GM06990 (cell line): ENCODE results near the gene ST6GALNAC1.

Source experiments
- DNase-seq: peaks from one replicate; pipeline ENCODE4 v3.0.0-alpha.2; 2011; ENCODE audit not compliant: insufficient read length; ENCODE audit errors: extremely low read depth
- H3K27me3 ChIP-seq: replicated peaks from 2 replicates; pipeline ENCODE4 v1.6.0; 2011; ENCODE audit warnings: low read length; ENCODE audit not compliant: control insufficient read depth, insufficient read depth
- H3K36me3 ChIP-seq: 2 replicates; pipeline ENCODE4 v1.5.1; 2011; ENCODE audit warnings: low read length; ENCODE audit not compliant: control insufficient read depth, insufficient read depth
- H3K4me3 ChIP-seq: replicated peaks from 2 replicates; pipeline ENCODE4 v1.5.1; 2011; ENCODE audit warnings: low read depth, mild to moderate bottlenecking, control low read depth, low read length
- CTCF ChIP-seq: IDR thresholded peaks from 2 replicates; pipeline ENCODE4 v1.5.1; 2011; ENCODE audit warnings: low read length, control low read depth, mild to moderate bottlenecking, inconsistent platforms; ENCODE audit not compliant: insufficient read depth, poor library complexity, severe bottlenecking

ST6GALNAC1 gene

GRCh38 chr17:76683921-76684745, 40.6 kb upstream of the ST6GALNAC1 start:
- H3K4me3 ChIP-seq: no peak overlapping the region
- DNase-seq: no peak
- H3K36me3 ChIP-seq: no peaks in the 10 kb centered on the region
- TF ChIP-seq CTCF: no peak
- H3K27me3 ChIP-seq: no peaks in the 10 kb centered on the region; the same call in none of the 2 replicates

DNA sequence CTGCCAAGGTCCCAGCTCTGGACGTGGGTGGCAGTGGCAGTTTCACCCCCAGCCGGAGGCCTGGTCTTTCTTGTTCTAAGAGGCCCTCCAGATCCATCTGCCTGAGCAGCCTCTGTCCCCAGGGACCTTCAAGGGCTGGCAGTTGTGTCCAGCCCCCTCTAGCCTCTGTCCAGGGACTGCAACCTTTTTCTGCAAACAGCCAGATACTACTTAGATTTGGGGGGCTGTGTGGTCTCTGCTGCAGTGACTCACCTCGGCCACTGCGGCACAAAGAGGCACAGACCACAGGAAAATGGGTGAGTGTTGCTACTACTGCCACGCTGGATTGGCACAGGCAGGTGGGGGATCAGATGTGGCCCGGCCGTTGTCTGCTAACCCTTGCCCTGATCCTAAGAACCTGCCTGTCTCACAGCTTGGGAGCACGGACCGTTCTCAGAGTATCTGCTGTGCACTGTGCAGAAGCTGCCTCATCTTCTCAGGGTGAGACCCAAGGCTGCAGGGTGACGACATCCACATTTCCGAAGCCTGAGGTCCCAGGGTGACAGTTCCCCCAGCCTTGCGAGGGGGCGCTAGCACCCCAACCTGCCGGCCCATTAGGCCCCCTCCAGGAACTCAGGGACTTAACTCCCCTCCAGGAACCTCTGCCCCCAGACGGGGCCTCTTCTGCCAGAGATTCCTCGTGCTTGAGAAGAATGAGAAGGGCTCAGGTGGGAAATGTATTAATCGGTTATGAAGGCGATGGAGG, 39.6 kb upstream of the ST6GALNAC1 start:
- no peak for DNase-seq

DNA sequence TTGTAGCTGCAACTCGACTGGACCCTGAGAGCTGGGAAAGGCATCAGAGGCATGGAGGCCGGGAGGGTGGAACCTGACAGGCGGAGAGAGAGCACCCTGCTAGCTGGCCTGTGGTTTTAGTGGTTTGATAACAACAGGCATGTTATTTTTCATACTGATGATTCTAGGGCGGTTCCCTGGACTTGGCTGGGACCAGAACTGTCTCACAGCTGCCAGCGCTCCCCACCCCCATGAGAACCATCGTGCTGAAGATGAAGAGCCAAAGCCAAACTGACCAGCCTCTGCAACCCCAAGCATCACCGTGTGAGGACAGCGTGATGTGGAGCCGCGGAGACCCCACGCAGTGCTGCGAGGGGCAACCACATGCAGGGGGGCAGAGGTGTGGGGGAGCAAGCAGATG, 38.7 kb upstream of the ST6GALNAC1 start:
- Histone ChIP-seq H3K4me3 (no peak overlapping the region), H3K27me3 (no peaks in the 10 kb centered on the region; the same call in none of the 2 replicates), H3K36me3 (no peaks in the 10 kb centered on the region)
- no peak for DNase-seq
- TF ChIP-seq CTCF: no peak

More for the DNA sequence above, 39.6 kb upstream of the ST6GALNAC1 start:
- Histone ChIP-seq H3K4me3 (no peak overlapping the region), H3K36me3 (no peaks in the 10 kb centered on the region), H3K27me3 (no peaks in the 10 kb centered on the region; the same call in none of the 2 replicates)
- peak; percentile 25 for TF ChIP-seq CTCF

- H3K36me3 ChIP-seq: no peaks in the 10 kb centered on the region
- no peak for DNase-seq
- peak; percentile 80 for TF ChIP-seq CTCF
- no peaks in the 10 kb centered on the region; the same call in none of the 2 replicates for H3K27me3 ChIP-seq
- H3K4me3 ChIP-seq: no peak overlapping the region
These were observed 37.9 kb upstream of the ST6GALNAC1 start for GRCh38 chr17:76681222-76682137.

- Histone ChIP-seq H3K4me3 (no peak overlapping the region), H3K36me3 (no peaks in the 10 kb centered on the region), H3K27me3 (no peaks in the 10 kb centered on the region; the same call in 1 of the 2 replicates)
- TF ChIP-seq CTCF: no peak
- no peak for DNase-seq
These were observed 35.7 kb upstream of the ST6GALNAC1 start for GRCh38 chr17:76679239-76679638.
